Measurements from ENCODE around the gene MAN2A1. TPM values are rescaled to one million over a fixed set of nuclear protein-coding genes. Genes with fewer than 3 reads are reported as not detected.

Gene MAN2A1
- polyA plus RNA-seq, 1 donor from 2014 or later = 5.7 TPM

GRCh38 chr5:109914906-109915305 lies 225.2 kb downstream of the MAN2A1 start:
- Histone ChIP-seq H2AFZ (ENCODE audit: low read depth, low read length) (no peak overlapping the region), H3K9ac (ENCODE audit: low read length) (no peak overlapping the region), H3K4me3 (ENCODE audit: low read length) (no peak overlapping the region), H3K9me2 (ENCODE audit: insufficient read depth, low read length) (no peaks in the 10 kb centered on the region), H3K79me2 (replicated peaks; ENCODE audit: insufficient read depth, low read length) (no peaks in the 10 kb centered on the region), H3K36me3 (ENCODE audit: insufficient read depth, low read length) (no peaks in the 10 kb centered on the region), H3K27me3 (ENCODE audit: insufficient read depth, low read depth, low read length) (no peaks in the 10 kb centered on the region), H3K4me2 (ENCODE audit: low read length) (no peak overlapping the region), H3F3A (ENCODE audit: insufficient read depth, low read length, poor library complexity, severe bottlenecking) (no peaks in the 10 kb centered on the region), H4K20me1 (ENCODE audit: insufficient read depth) (no peaks in the 10 kb centered on the region), H3K27ac (ENCODE audit: low read length) (no peak overlapping the region), H3K9me3 (ENCODE audit: low read length) (no peaks in the 10 kb centered on the region)
- TF ChIP-seq EZH2 (IDR thresholded peaks at IDR 0.05; ENCODE audit: borderline replicate concordance, insufficient read depth, low read length, poor library complexity, severe bottlenecking) = no peak
- no peak for TF ChIP-seq POLR2AphosphoS5 (IDR thresholded peaks at IDR 0.05)
- no peak for TF ChIP-seq MXI1 (conservative IDR thresholded peaks at IDR 0.05; ENCODE audit: poor library complexity, severe bottlenecking)
- TF ChIP-seq SMC3 (conservative IDR thresholded peaks at IDR 0.05; ENCODE audit: poor library complexity) = no peak
- TF ChIP-seq RAD21 (conservative IDR thresholded peaks at IDR 0.05) = no peak
- no peak for TF ChIP-seq TAF1 (IDR thresholded peaks at IDR 0.05; ENCODE audit: low read depth)
- TF ChIP-seq CTCF (IDR thresholded peaks at IDR 0.05; ENCODE audit: poor library complexity, severe bottlenecking) = no peak

- Histone ChIP-seq H3K9me2 (ENCODE audit: insufficient read depth, low read length) (no peaks in the 10 kb centered on the region), H3K4me3 (ENCODE audit: low read length) (no peak overlapping the region), H3K36me3 (ENCODE audit: insufficient read depth, low read length) (no peaks in the 10 kb centered on the region), H4K20me1 (ENCODE audit: insufficient read depth) (no peaks in the 10 kb centered on the region), H3K27me3 (ENCODE audit: insufficient read depth, low read depth, low read length) (no peaks in the 10 kb centered on the region), H3K4me2 (ENCODE audit: low read length) (no peak overlapping the region), H3K79me2 (replicated peaks; ENCODE audit: insufficient read depth, low read length) (no peaks in the 10 kb centered on the region), H3K9ac (ENCODE audit: low read length) (no peak overlapping the region), H2AFZ (ENCODE audit: low read depth, low read length) (no peak overlapping the region), H3K27ac (ENCODE audit: low read length) (no peak overlapping the region), H3K9me3 (ENCODE audit: low read length) (no peaks in the 10 kb centered on the region), H3F3A (ENCODE audit: insufficient read depth, low read length, poor library complexity, severe bottlenecking) (no peaks in the 10 kb centered on the region)
- TF ChIP-seq TAF1 (IDR thresholded peaks at IDR 0.05; ENCODE audit: low read depth) (no peak), MXI1 (conservative IDR thresholded peaks at IDR 0.05; ENCODE audit: poor library complexity, severe bottlenecking) (no peak), REST (IDR thresholded peaks at IDR 0.05; ENCODE audit: borderline replicate concordance) (no peak)
Measured at GRCh38 chr5:109916481-109917153, 226.9 kb downstream of the MAN2A1 start.

Measured in neural cell (in vitro differentiated cells).